MG63 (cell line): ENCODE data around the gene CENPE. TPM values are rescaled to one million over a fixed set of nuclear protein-coding genes. Genes with fewer than 3 reads are reported as not detected.
"Not testable (repeated sequence)": the region's sequence is repeated elsewhere in the genome, so short reads cannot be mapped to it uniquely, and the experiment has no call there.

Experiments used
- DNase-seq: peaks from one replicate; pipeline ENCODE4 v3.0.0-alpha.2; 2020
- H3K27me3 ChIP-seq: fragments of 250-450 bp; sonication (Bioruptor Pico); 2 replicates; pipeline ENCODE4 v1.5.1; 2020; ENCODE audit warnings: mild to moderate bottlenecking, moderate library complexity
- H3K36me3 ChIP-seq: fragments of 250-450 bp; sonication (Bioruptor Pico); 2 replicates; pipeline ENCODE4 v1.5.1; 2020; ENCODE audit warnings: mild to moderate bottlenecking, moderate library complexity
- H3K4me3 ChIP-seq: fragments of 250-450 bp; sonication (Bioruptor Pico); 2 replicates; pipeline ENCODE4 v1.5.1; 2020; ENCODE audit warnings: mild to moderate bottlenecking, moderate library complexity
- H3K9me3 ChIP-seq: fragments of 250-450 bp; sonication (Bioruptor Pico); 2 replicates; pipeline ENCODE4 v1.5.1; 2020; ENCODE audit warnings: mild to moderate bottlenecking, moderate library complexity
- total RNA-seq: library from RNA; depleted of rRNA; stranded (reverse); fragments of >200 nt; shearing (Covaris generic); gene quantifications from 2 replicates; pipeline ENCODE4 v1.2.3, GENCODE V29; 2014; ENCODE audit warnings: low replicate concordance; rRNA removed

CENPE gene, protein sequence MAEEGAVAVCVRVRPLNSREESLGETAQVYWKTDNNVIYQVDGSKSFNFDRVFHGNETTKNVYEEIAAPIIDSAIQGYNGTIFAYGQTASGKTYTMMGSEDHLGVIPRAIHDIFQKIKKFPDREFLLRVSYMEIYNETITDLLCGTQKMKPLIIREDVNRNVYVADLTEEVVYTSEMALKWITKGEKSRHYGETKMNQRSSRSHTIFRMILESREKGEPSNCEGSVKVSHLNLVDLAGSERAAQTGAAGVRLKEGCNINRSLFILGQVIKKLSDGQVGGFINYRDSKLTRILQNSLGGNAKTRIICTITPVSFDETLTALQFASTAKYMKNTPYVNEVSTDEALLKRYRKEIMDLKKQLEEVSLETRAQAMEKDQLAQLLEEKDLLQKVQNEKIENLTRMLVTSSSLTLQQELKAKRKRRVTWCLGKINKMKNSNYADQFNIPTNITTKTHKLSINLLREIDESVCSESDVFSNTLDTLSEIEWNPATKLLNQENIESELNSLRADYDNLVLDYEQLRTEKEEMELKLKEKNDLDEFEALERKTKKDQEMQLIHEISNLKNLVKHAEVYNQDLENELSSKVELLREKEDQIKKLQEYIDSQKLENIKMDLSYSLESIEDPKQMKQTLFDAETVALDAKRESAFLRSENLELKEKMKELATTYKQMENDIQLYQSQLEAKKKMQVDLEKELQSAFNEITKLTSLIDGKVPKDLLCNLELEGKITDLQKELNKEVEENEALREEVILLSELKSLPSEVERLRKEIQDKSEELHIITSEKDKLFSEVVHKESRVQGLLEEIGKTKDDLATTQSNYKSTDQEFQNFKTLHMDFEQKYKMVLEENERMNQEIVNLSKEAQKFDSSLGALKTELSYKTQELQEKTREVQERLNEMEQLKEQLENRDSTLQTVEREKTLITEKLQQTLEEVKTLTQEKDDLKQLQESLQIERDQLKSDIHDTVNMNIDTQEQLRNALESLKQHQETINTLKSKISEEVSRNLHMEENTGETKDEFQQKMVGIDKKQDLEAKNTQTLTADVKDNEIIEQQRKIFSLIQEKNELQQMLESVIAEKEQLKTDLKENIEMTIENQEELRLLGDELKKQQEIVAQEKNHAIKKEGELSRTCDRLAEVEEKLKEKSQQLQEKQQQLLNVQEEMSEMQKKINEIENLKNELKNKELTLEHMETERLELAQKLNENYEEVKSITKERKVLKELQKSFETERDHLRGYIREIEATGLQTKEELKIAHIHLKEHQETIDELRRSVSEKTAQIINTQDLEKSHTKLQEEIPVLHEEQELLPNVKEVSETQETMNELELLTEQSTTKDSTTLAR (N-terminal part only)
- total RNA-seq: 7.5 and 27.9 TPM in 2 replicates

- H3K4me3 ChIP-seq: peak within 1 kb of the TSS; percentile 87
- no peaks in the 10 kb centered on the region for H3K27me3 ChIP-seq
These were observed at the start of gene CENPE for GRCh38 chr4:103198111-103198765. Gene CENPE, minus strand, starts transcription at chr4:103198343. Its CDS starts 24 bp downstream, at chr4:103198319.

GRCh38 chr4:103244251-103244650, 46.1 kb upstream of the CENPE start:
- H3K27me3 ChIP-seq: no peaks in the 10 kb centered on the region

More at GRCh38 chr4:103198111-103198765, at the start of gene CENPE:
- H3K9me3 ChIP-seq: no peaks in the 10 kb centered on the region
- peak; percentile 83 for DNase-seq
- peaks cover 30% of the 10 kb centered on the region for H3K36me3 ChIP-seq

DNA sequence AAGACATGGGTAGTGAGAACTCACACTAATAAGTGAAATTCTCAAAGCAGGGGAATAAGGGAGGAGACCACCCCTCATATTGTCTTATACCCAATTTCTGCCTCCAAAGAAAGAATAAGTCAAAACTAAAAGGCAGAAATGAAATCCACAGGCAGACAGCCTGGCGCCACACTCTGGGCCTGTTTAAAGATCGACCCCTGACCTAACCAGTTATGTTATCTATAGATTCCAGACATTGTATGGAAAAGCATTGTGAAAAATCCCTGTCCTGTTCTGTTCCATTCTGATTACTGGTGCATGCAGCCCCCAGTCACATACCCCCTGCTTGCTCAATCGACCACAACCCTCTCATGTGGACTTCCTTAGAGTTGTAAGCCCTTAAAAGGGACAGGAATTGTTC, 32.8 kb upstream of the CENPE start:
- not testable (repeated sequence) for H3K9me3 ChIP-seq, DNase-seq, H3K27me3 ChIP-seq, H3K4me3 ChIP-seq, H3K36me3 ChIP-seq

More at GRCh38 chr4:103244251-103244650, 46.1 kb upstream of the CENPE start:
- no peaks in the 10 kb centered on the region for H3K9me3 ChIP-seq
- H3K4me3 ChIP-seq: no peak overlapping the region
- H3K36me3 ChIP-seq: no peaks in the 10 kb centered on the region
- no peak for DNase-seq

GRCh38 chr4:103223556-103223955, 25.4 kb upstream of the CENPE start:
- H3K36me3 ChIP-seq, H3K27me3 ChIP-seq, H3K9me3 ChIP-seq, H3K4me3 ChIP-seq, DNase-seq: not testable (repeated sequence)

GRCh38 chr4:103207673-103208072, 9.5 kb upstream of the CENPE start:
- no peak overlapping the region for H3K4me3 ChIP-seq
- no peaks in the 10 kb centered on the region for H3K36me3 ChIP-seq
- no peak for DNase-seq
- no peaks in the 10 kb centered on the region for H3K9me3 ChIP-seq
- H3K27me3 ChIP-seq: no peaks in the 10 kb centered on the region

GRCh38 chr4:103204111-103204510, 6.0 kb upstream of the CENPE start:
- DNase-seq: no peak
- H3K27me3 ChIP-seq: no peaks in the 10 kb centered on the region
- no peak overlapping the region for H3K4me3 ChIP-seq
- H3K9me3 ChIP-seq: no peaks in the 10 kb centered on the region
- no peaks in the 10 kb centered on the region for H3K36me3 ChIP-seq

DNA sequence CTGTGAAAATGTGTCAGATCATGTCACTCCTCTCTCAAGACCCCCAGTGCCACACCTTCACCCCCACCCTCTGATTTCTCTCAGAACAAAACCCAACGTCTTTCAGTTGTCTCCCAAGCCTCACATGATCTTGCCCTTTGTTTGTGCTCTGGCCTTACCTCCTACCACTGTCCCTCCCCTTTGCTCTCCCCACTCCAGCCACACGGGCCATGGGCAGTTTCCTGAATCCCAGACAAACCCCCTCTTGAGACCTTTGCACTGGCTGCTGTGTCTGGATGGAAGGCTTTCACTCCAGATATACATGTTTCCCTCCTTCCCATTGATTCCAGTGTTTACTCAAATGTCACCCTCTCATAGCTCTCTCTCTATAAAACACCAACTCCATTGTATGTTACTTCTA, 3.6 kb upstream of the CENPE start:
- Histone ChIP-seq H3K9me3 (no peaks in the 10 kb centered on the region), H3K27me3 (no peaks in the 10 kb centered on the region), H3K4me3 (no peak overlapping the region), H3K36me3 (no peaks in the 10 kb centered on the region)
- DNase-seq: no peak

- Histone ChIP-seq H3K27me3 (no peaks in the 10 kb centered on the region), H3K4me3 (no peak overlapping the region), H3K36me3 (peaks cover under 1% of the 10 kb centered on the region), H3K9me3 (no peaks in the 10 kb centered on the region)
- no peak for DNase-seq
These were observed 3.1 kb upstream of the CENPE start for GRCh38 chr4:103201253-103201652.

DNA sequence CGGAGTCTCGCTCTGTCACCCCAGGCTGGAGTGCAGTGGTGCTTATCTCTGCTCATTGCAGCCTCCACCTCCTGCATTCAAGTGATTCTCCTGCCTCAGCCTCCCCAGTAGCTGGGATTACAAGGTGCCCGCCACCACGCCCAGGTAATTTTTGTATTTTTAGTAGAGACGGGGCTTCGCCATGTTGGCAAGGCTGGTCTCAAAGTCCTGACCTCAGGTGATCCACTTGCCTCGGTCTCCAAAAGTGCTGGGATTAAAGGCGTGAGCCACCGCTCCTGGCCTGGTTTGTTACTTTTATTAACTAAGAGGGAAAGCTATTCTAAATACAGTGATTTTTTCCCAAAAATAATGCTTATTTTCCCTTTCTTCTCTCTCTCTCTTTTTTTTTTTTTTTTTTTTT, 866 bp upstream of the CENPE start:
- peak overlapping the region; percentile 87 for H3K4me3 ChIP-seq
- no peak for DNase-seq
- no peaks in the 10 kb centered on the region for H3K27me3 ChIP-seq
- peaks cover 22% of the 10 kb centered on the region for H3K36me3 ChIP-seq
- no peaks in the 10 kb centered on the region for H3K9me3 ChIP-seq

DNA sequence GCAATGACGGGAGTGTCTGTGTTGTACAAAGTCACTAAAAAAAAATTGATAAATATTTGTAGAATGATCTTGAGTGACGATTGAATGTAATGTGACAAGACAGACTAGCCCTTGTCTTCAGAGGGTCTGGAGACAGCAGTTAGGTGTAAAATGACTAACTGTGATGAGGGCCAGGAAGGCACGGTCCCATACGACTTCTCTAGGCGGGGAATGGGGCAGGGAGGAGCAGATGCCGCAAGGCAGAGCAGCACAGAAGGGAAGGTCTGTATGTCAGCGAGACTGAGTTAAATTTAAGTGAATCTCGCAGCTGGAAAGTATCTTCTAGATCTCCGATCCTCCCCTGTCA, 405 bp downstream of the CENPE start:
- H3K36me3 ChIP-seq: peaks cover 30% of the 10 kb centered on the region
- no peaks in the 10 kb centered on the region for H3K27me3 ChIP-seq
- H3K4me3 ChIP-seq: peak overlapping the region; percentile 87
- DNase-seq: no peak
- no peaks in the 10 kb centered on the region for H3K9me3 ChIP-seq

DNA sequence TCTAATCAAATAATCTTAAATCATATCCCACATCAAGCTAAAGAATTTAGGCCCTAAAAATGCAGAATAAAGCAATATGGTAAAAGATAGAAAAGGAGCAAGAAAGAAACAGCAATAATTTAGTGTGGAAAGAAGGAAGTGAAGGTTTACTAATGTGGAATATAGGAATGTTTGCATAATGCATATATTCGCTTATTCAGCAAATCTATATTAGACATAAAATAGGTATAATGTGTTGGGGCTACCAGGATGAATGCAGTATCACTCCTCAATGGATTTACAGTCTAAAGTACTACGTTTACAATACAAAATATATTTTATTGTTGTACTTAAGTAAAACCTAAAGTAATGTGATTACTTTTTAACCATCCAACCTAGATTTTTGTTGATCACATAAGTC, 4.7 kb downstream of the CENPE start:
- no peak for DNase-seq
- peaks cover 47% of the 10 kb centered on the region for H3K36me3 ChIP-seq

DNA sequence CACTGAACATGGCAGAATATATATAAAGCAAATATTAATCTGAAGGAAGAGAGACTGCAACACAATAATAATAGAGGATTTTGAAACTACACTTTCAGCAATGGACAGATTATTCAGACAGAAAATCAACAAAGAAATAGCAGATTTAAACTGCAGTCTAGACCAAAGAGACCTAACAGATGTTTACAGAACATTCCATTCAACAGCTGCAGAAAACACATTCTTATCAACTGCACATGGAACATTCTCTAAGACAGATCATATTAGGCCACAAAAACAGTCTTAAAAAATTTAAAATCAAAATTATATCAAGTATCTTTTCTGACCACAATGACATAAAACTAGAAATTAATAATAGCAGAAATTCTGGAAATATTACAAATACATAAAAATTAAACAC, 27.1 kb downstream of the CENPE start:
- DNase-seq: no peak
- Histone ChIP-seq H3K36me3 (peaks cover 54% of the 10 kb centered on the region), H3K4me3 (no peak overlapping the region), H3K27me3 (no peaks in the 10 kb centered on the region), H3K9me3 (no peaks in the 10 kb centered on the region)

More for the DNA sequence above, 4.7 kb downstream of the CENPE start:
- Histone ChIP-seq H3K27me3 (no peaks in the 10 kb centered on the region), H3K4me3 (no peak overlapping the region), H3K9me3 (no peaks in the 10 kb centered on the region)

GRCh38 chr4:103169750-103170149, 28.4 kb downstream of the CENPE start:
- H3K27me3 ChIP-seq, DNase-seq, H3K9me3 ChIP-seq, H3K4me3 ChIP-seq: not testable (repeated sequence)
- peaks cover 48% of the 10 kb centered on the region for H3K36me3 ChIP-seq

GRCh38 chr4:103168993-103169392, 29.1 kb downstream of the CENPE start:
- Histone ChIP-seq H3K27me3 (no peaks in the 10 kb centered on the region), H3K9me3 (no peaks in the 10 kb centered on the region), H3K4me3 (no peak overlapping the region), H3K36me3 (peaks cover 48% of the 10 kb centered on the region)
- no peak for DNase-seq

DNA sequence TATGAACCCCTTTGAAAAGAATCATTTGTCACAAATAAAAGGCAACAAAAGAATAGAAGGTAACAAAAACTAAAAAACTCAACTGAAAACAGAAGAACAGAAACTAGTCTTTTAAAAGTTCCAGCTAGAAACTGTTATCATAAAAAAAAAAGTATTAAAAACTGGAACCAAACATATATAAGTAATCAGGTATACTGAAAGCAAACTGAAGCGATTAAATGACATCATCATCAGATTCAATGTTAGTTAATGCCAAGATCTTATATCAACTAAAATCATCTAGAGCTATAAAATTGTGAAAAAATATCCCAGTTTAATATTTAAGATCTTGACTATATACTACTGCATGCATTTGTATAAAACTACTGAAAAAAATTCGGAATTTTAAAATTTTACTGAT, 36.0 kb downstream of the CENPE start:
- Histone ChIP-seq H3K36me3 (peaks cover 42% of the 10 kb centered on the region), H3K4me3 (no peak overlapping the region), H3K27me3 (no peaks in the 10 kb centered on the region)

DNA sequence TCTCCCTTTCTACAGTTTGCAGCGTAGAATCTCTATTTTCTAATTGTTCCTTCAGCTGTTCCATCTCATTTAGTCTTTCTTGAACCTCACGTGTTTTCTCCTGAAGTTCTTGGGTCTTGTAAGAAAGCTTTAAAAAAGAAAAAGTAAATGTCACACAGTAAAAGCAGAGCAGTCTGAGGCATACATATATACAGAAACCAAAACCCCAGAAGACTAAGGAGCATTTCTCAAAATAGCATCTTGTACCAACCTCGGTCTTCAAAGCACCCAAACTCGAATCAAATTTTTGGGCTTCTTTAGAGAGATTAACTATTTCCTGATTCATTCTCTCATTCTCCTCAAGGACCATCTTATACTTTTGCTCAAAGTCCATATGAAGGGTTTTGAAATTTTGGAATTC, 39.4 kb downstream of the CENPE start:
- Histone ChIP-seq H3K36me3 (peaks cover 70% of the 10 kb centered on the region), H3K27me3 (no peaks in the 10 kb centered on the region), H3K9me3 (peaks cover 5% of the 10 kb centered on the region; the same call in 1 of the 2 replicates), H3K4me3 (no peak overlapping the region)
- DNase-seq: no peak

More for the DNA sequence above, 36.0 kb downstream of the CENPE start:
- no peak for DNase-seq
- H3K9me3 ChIP-seq: no peaks in the 10 kb centered on the region
